Measurements from ENCODE around the gene TPR. TPM values are rescaled to one million over a fixed set of nuclear protein-coding genes. Genes with fewer than 3 reads are reported as not detected.

Gene TPR
- total RNA-seq, 4 donors from 2014 or later = 57.5 to 99.7 (median 81.0) TPM

DNA sequence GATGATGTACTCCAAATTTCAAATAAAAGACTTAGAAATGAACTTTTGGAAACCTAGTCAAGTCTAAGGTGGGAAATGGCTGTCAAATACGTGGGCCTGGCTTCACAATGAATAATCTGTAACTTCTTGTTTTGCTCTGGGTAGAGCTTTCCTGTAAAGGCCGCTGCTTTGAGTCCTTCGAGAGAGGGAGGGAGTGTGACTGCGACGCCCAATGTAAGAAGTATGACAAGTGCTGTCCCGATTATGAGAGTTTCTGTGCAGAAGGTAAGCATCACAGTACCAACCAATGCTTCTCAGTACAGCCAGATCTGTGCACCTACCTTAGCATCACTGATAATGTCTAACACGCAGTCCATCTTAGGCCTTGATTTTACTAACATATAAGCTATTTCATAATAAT, 73.6 kb downstream of the TPR start:
- no peak for DNase-seq
- Histone ChIP-seq H3K27me3 (no peaks in the 10 kb centered on the region), H3K36me3 (no peaks in the 10 kb centered on the region), H3K9me3 (no peaks in the 10 kb centered on the region), H3K27ac (no peak overlapping the region), H3K4me3 (no peak overlapping the region), H3K4me1 (no peaks in the 10 kb centered on the region)
- intact Hi-C loops (cut with DNase I; ENCODE audit: low total_unique reads) (no loop called here), in situ Hi-C loops (cut with MboI; ENCODE audit: low pct_ligation_motif_present in 1 of 4, low pct_unique_long_range_greater_than_20kb in 1 of 4, low sequenced_read_pairs in 3 of 4) (no loop called here)
- TF ChIP-seq, protein P1, sequence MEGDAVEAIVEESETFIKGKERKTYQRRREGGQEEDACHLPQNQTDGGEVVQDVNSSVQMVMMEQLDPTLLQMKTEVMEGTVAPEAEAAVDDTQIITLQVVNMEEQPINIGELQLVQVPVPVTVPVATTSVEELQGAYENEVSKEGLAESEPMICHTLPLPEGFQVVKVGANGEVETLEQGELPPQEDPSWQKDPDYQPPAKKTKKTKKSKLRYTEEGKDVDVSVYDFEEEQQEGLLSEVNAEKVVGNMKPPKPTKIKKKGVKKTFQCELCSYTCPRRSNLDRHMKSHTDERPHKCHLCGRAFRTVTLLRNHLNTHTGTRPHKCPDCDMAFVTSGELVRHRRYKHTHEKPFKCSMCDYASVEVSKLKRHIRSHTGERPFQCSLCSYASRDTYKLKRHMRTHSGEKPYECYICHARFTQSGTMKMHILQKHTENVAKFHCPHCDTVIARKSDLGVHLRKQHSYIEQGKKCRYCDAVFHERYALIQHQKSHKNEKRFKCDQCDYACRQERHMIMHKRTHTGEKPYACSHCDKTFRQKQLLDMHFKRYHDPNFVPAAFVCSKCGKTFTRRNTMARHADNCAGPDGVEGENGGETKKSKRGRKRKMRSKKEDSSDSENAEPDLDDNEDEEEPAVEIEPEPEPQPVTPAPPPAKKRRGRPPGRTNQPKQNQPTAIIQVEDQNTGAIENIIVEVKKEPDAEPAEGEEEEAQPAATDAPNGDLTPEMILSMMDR (IDR thresholded peaks at IDR 0.05) = no peak
- TF ChIP-seq POLR2AphosphoS5 (IDR thresholded peaks at IDR 0.05) (no peak), POLR2A (IDR thresholded peaks at IDR 0.05) (no peak), EP300 (IDR thresholded peaks at IDR 0.05; ENCODE audit: low read depth) (no peak)
- WGBS, 2 donors (ENCODE audit: low coverage in 1 of 2) = 81 to 83% methylated on average over 5 to 7 of the region's 7 CpGs

DNA sequence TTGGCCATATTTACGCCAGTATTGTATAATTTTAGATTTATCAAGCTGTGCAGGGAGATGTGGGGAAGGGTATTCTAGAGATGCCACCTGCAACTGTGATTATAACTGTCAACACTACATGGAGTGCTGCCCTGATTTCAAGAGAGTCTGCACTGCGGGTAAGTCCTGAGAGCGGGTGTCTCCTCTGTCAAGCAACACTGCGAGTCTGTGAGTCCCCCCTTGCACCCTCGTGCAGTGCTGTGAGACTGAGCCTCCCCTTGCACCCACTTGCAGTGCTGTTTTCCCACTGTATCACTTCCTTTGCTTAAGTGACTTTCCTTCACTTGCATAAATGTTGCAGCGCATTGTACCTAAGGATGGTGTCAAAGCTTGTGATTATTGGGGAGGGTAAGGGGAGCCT, 75.0 kb downstream of the TPR start:
- Histone ChIP-seq H3K27me3 (no peaks in the 10 kb centered on the region), H3K27ac (no peak overlapping the region), H3K4me3 (no peak overlapping the region), H3K36me3 (no peaks in the 10 kb centered on the region), H3K9me3 (no peaks in the 10 kb centered on the region), H3K4me1 (no peaks in the 10 kb centered on the region)
- intact Hi-C loops (cut with DNase I; ENCODE audit: low total_unique reads) = no loop called here
- no peak for DNase-seq
- in situ Hi-C loops (cut with MboI; ENCODE audit: low pct_ligation_motif_present in 1 of 4, low pct_unique_long_range_greater_than_20kb in 1 of 4, low sequenced_read_pairs in 3 of 4) = no loop called here
- TF ChIP-seq, protein P1 (IDR thresholded peaks at IDR 0.05) = no peak
- TF ChIP-seq POLR2AphosphoS5 (IDR thresholded peaks at IDR 0.05) (no peak), POLR2A (IDR thresholded peaks at IDR 0.05) (no peak), EP300 (IDR thresholded peaks at IDR 0.05; ENCODE audit: low read depth) (no peak)
- WGBS, 2 donors (ENCODE audit: low coverage in 1 of 2) = 77 to 92% methylated on average over 2 to 6 of the region's 6 CpGs

DNA sequence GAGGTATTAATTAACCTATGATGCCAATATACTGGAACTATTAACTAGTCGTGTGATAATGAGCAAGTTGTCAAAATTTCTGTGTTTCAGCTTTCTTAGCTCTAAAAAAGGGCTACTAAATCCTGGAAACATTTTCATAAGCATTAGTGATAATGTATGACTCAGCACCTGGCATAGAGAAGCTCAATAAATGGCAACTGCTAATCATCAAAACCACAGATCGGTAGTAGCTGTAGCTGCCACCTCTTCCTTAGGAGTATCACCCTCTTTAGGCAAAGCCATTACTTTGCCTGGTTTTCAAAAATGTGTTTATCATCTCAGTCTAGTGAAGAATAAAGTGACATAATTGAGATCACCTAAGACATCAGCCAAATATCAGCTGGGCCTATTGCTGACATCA, 75.5 kb downstream of the TPR start:
- no peak for DNase-seq
- TF ChIP-seq POLR2A (IDR thresholded peaks at IDR 0.05) (no peak), POLR2AphosphoS5 (IDR thresholded peaks at IDR 0.05) (no peak), EP300 (IDR thresholded peaks at IDR 0.05; ENCODE audit: low read depth) (no peak)
- TF ChIP-seq, protein P1 (IDR thresholded peaks at IDR 0.05) = no peak
- Histone ChIP-seq H3K27ac (no peak overlapping the region), H3K36me3 (no peaks in the 10 kb centered on the region), H3K4me1 (no peaks in the 10 kb centered on the region), H3K9me3 (no peaks in the 10 kb centered on the region), H3K27me3 (no peaks in the 10 kb centered on the region), H3K4me3 (no peak overlapping the region)
- intact Hi-C loops (cut with DNase I; ENCODE audit: low total_unique reads) (no loop called here), in situ Hi-C loops (cut with MboI; ENCODE audit: low pct_ligation_motif_present in 1 of 4, low pct_unique_long_range_greater_than_20kb in 1 of 4, low sequenced_read_pairs in 3 of 4) (no loop called here)
- 71 to 85% methylated on average over 2 of the region's 2 CpGs for WGBS, 2 donors (ENCODE audit: low coverage in 1 of 2)

DNA sequence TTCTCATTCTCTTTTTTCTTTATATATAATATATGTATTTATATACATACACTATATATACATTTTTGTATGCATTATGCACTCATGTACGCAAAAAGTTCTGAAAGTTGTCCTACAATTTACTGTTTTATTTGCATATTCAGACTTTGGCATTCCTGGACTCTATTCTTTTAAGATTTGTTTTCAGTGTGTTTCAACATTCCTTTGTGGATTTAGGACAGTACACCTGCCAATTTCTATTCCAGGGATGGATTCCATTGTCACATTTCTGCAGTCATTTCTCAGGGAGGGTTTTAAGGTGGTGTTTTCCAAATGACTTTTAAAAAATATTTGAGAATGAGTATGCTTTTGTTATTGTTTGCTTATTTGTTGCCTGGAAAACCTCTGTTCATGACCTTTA, 76.2 kb downstream of the TPR start:
- WGBS, 2 donors (ENCODE audit: low coverage in 1 of 2) = 73 to 85% methylated on average over 1 of the region's 1 CpG
- H3K36me3 ChIP-seq = no peaks in the 10 kb centered on the region
- TF ChIP-seq, protein P1 (IDR thresholded peaks at IDR 0.05) = no peak
- TF ChIP-seq POLR2A (IDR thresholded peaks at IDR 0.05) (no peak), POLR2AphosphoS5 (IDR thresholded peaks at IDR 0.05) (no peak), EP300 (IDR thresholded peaks at IDR 0.05; ENCODE audit: low read depth) (no peak)
- H3K9me3 ChIP-seq = no peaks in the 10 kb centered on the region
- no peaks in the 10 kb centered on the region for H3K4me1 ChIP-seq
- in situ Hi-C loops (cut with MboI; ENCODE audit: low pct_ligation_motif_present in 1 of 4, low pct_unique_long_range_greater_than_20kb in 1 of 4, low sequenced_read_pairs in 3 of 4) = no loop called here
- intact Hi-C loops (cut with DNase I; ENCODE audit: low total_unique reads) = no loop called here
- H3K27me3 ChIP-seq = no peaks in the 10 kb centered on the region
- no peak overlapping the region for H3K27ac ChIP-seq
- DNase-seq = no peak
- H3K4me3 ChIP-seq = no peak overlapping the region
